Fibroblast of mammary gland (primary cell): Measurements from ENCODE around the gene TAX1BP3.

Source experiments
- DNase-seq: peaks from one replicate; pipeline ENCODE4 v3.0.0-alpha.2; 2010; ENCODE audit warnings: low read depth
- H3K4me3 ChIP-seq: 2 replicates; pipeline ENCODE4 v1.5.1; 2011; ENCODE audit warnings: low read depth, mild to moderate bottlenecking, low read length, moderate library complexity; ENCODE audit not compliant: control insufficient read depth
- CTCF ChIP-seq: conservative IDR thresholded peaks from 2 replicates; pipeline ENCODE4 v1.5.1; 2011; ENCODE audit warnings: low read depth, low read length, inconsistent platforms; ENCODE audit not compliant: control insufficient read depth, insufficient read depth

TAX1BP3 gene

DNA sequence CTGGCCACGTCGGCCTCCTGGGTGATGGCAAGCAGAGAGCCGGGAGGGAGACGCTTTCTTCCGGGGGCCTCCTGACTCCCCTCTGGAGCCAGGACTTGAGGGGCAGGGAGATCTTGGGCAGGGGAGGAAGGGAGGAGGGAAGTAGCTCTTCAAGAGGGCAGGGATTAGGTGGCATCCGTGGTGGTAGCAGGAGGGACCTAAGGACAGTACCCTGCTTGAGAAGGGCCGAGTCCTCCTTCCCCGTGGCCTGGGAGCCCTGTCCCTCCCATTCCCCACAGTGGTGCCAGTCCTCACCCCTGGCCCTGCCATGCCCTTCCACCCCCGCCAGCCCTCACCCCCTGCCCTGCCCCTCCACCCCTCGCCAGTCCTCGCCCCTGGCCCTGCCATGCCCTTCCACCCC, 12.6 kb downstream of the TAX1BP3 start:
- no peak for TF ChIP-seq CTCF
- DNase-seq: no peak
- no peak overlapping the region for H3K4me3 ChIP-seq

DNA sequence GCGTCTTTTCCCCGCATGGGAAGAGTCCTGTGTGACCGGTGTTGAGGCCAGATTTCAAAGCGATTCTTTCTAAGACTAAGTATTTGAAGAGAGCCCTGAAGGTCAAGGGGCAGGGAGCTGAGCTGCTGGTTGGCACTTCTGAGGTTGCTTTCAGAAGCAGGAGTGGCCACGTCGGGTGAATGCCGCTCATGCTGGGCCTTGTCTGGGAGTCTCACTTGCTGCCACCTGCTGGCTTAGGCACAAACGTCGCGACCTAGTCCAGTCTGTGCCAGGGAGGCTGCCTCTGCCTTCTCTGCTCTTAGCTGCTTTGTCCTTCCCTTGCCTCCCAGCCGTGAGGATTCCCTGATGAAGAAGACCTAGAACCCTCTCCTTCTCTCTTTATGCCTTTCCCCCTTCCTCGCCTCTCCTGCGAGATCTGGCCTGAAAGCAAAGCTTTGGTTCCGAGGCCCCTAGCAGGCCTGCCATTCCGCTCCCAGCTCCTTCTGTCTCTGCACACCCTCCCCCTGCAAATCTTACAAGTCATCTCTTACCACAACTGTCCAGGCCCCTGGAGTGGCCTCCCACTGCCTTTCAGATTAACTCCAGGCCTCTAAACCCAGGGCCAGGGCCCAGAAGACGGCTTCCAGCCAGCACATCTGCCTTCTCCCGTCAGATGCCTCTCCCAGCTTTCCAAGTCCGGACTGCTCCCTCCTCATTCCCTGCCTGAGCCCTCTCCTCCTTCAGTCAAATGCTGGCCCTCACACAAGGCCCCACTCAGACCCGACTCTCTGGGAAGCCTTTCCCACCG, 20.4 kb downstream of the TAX1BP3 start:
- H3K4me3 ChIP-seq: no peak overlapping the region
- peak; percentile 51 for TF ChIP-seq CTCF
- peak; percentile 68 for DNase-seq

- no peak for DNase-seq
- H3K4me3 ChIP-seq: no peak overlapping the region
- no peak for TF ChIP-seq CTCF
These were observed 21.1 kb downstream of the TAX1BP3 start for GRCh38 chr17:3647251-3647650.

GRCh38 chr17:3645310-3645709, 23.1 kb downstream of the TAX1BP3 start:
- H3K4me3 ChIP-seq: no peak overlapping the region
- DNase-seq: no peak
- TF ChIP-seq CTCF: no peak

- no peak for DNase-seq
- no peak overlapping the region for H3K4me3 ChIP-seq
- TF ChIP-seq CTCF: no peak
These were observed 24.5 kb downstream of the TAX1BP3 start for GRCh38 chr17:3643889-3644349.

GRCh38 chr17:3641717-3642486, 26.5 kb downstream of the TAX1BP3 start:
- H3K4me3 ChIP-seq: no peak overlapping the region
- DNase-seq: no peak
- TF ChIP-seq CTCF: no peak
